HepG2 (cell line): Measurements from ENCODE around the gene SLBP. TPM values are rescaled to one million over a fixed set of nuclear protein-coding genes. Genes with fewer than 3 reads are reported as not detected.
A peak's percentile ranks its signal among the peaks of the same experiment; 100 is the strongest.

ENCODE experiments used
- AKAP8 ChIP-seq: sonication (generic); formaldehyde crosslinking; IDR thresholded peaks from 2 replicates; pipeline ENCODE4 v1.5.1; 2020; ENCODE audit warnings: mild to moderate bottlenecking, missing genetic modification reagents
- BCL6 ChIP-seq: IDR thresholded peaks from 2 replicates; pipeline ENCODE4 v1.6.1; 2016; ENCODE audit warnings: missing genetic modification reagents, missing compliant biosample characterization
- CEBPB ChIP-seq: IDR thresholded peaks from 2 replicates; pipeline ENCODE4 v1.6.1; 2011; ENCODE audit warnings: low read depth, low read length, improper control_type of control experiment, borderline replicate concordance
- ELF1 ChIP-seq: sonication (generic); formaldehyde crosslinking; IDR thresholded peaks from 2 replicates; pipeline ENCODE4 v1.4.0; 2020; ENCODE audit warnings: missing genetic modification reagents
- FOXA1 ChIP-seq, 2 experiments: fragments of 450-650 bp in 1 of 2; sonication (generic) in 1 of 2; formaldehyde crosslinking in 1 of 2; IDR thresholded peaks; 2 replicates each; pipeline versions ENCODE4 v1.4.0 to v1.6.1; 2016 to 2020; ENCODE audit warnings: missing genetic modification reagents in 1 of 2
- NFE2L2 ChIP-seq: fragments of 150-350 bp; IDR thresholded peaks from 2 replicates; pipeline ENCODE4 v1.6.1; 2014; ENCODE audit warnings: low read length
- NKX3-1 ChIP-seq: sonication (generic); formaldehyde crosslinking; IDR thresholded peaks from 2 replicates; pipeline ENCODE4 v1.5.0; 2020; ENCODE audit warnings: missing genetic modification reagents
- RFXAP ChIP-seq: sonication (generic); formaldehyde crosslinking; IDR thresholded peaks from 2 replicates; pipeline ENCODE4 v1.4.0; 2020; ENCODE audit warnings: missing genetic modification reagents, borderline replicate concordance
- SIX4 ChIP-seq: sonication (generic); formaldehyde crosslinking; IDR thresholded peaks from 2 replicates; pipeline ENCODE4 v1.4.0; 2020; ENCODE audit warnings: missing genetic modification reagents
- SP2 ChIP-seq: sonication (generic); formaldehyde crosslinking; IDR thresholded peaks from 2 replicates; pipeline ENCODE4 v1.5.1; 2020; ENCODE audit warnings: mild to moderate bottlenecking, missing genetic modification reagents
- ZBTB26 ChIP-seq: IDR thresholded peaks from 2 replicates; pipeline ENCODE4 v1.6.1; 2016; ENCODE audit warnings: missing compliant biosample characterization, missing genetic modification reagents, borderline replicate concordance
- ZNF160 ChIP-seq: sonication (generic); formaldehyde crosslinking; IDR thresholded peaks from 2 replicates; pipeline ENCODE4 v1.8.0; 2022; ENCODE audit warnings: mild to moderate bottlenecking, inconsistent platforms, missing genetic modification reagents
- ZNF274 ChIP-seq: sonication (generic); formaldehyde crosslinking; IDR thresholded peaks from 2 replicates; pipeline ENCODE4 v1.5.1; 2020; ENCODE audit warnings: mild to moderate bottlenecking, missing genetic modification reagents
- ZNF292 ChIP-seq: sonication (generic); formaldehyde crosslinking; IDR thresholded peaks from 2 replicates; pipeline ENCODE4 v1.8.1; 2022; ENCODE audit warnings: mild to moderate bottlenecking, low read depth, missing genetic modification reagents, borderline replicate concordance
- ZNF513 ChIP-seq: sonication (generic); formaldehyde crosslinking; conservative IDR thresholded peaks from 2 replicates; pipeline ENCODE4 v1.5.0; 2020; ENCODE audit warnings: missing genetic modification reagents
- ZNF547 ChIP-seq: sonication (generic); formaldehyde crosslinking; IDR thresholded peaks from 2 replicates; pipeline ENCODE4 v1.5.1; 2020; ENCODE audit warnings: mild to moderate bottlenecking, missing genetic modification reagents
- ZNF597 ChIP-seq: sonication (generic); formaldehyde crosslinking; IDR thresholded peaks from 2 replicates; pipeline ENCODE4 v1.5.0; 2020; ENCODE audit warnings: missing genetic modification reagents
- polyA plus RNA-seq, 8 experiments: library from polyadenylated mRNA; depleted of rRNA in 3 of 8; stranded (reverse) in 7 of 8; unstranded in 1 of 8; fragments of >200 nt; fragmentation: Illumina TruSeq in 4 of 8; extraction: Trizol in 4 of 8; gene quantifications; 2 replicates each; pipeline versions ENCODE4 v1.2.1 to v1.2.3, GENCODE V29; 2011 to 2016; ENCODE audit warnings: low read depth in 4 of 8, missing spikeins in 1 of 8, mixed read lengths in 1 of 8; ENCODE audit not compliant: insufficient read depth in 1 of 8
- total RNA-seq, 5 experiments: library from RNA; depleted of rRNA; stranded (reverse); fragments of >200 nt; fragmentation: Illumina TruSeq; extraction: Trizol; gene quantifications; 2 replicates each; pipeline ENCODE4 v1.2.3, GENCODE V29; 2016; ENCODE audit warnings: low read depth in 1 of 5
- TF ChIP-seq, protein P1 (sequence below): sonication (generic); formaldehyde crosslinking; IDR thresholded peaks from 2 replicates; pipeline ENCODE4 v1.4.0; 2020; ENCODE audit warnings: missing genetic modification reagents, low read depth, mild to moderate bottlenecking, borderline replicate concordance
- TF ChIP-seq, protein P2 (sequence below): sonication (generic); formaldehyde crosslinking; IDR thresholded peaks from 2 replicates; pipeline ENCODE4 v1.8.1; 2023; ENCODE audit warnings: missing genetic modification reagents, mild to moderate bottlenecking, borderline replicate concordance
- TF ChIP-seq, protein P3 (sequence below): sonication (generic); formaldehyde crosslinking; IDR thresholded peaks from 2 replicates; pipeline ENCODE4 v1.4.0; 2020; ENCODE audit warnings: missing genetic modification reagents
- TF ChIP-seq, protein P4 (sequence below): sonication (generic); formaldehyde crosslinking; IDR thresholded peaks from 2 replicates; pipeline ENCODE4 v1.5.1; 2020; ENCODE audit warnings: missing genetic modification reagents, mild to moderate bottlenecking, borderline replicate concordance

Gene SLBP
- total and polyA plus RNA-seq, 2 of the 13 experiments (the other 11 are each of a cell fraction or from before 2014, with no cell fraction given), result 43.9 to 104 TPM

- TF ChIP-seq, protein P1, sequence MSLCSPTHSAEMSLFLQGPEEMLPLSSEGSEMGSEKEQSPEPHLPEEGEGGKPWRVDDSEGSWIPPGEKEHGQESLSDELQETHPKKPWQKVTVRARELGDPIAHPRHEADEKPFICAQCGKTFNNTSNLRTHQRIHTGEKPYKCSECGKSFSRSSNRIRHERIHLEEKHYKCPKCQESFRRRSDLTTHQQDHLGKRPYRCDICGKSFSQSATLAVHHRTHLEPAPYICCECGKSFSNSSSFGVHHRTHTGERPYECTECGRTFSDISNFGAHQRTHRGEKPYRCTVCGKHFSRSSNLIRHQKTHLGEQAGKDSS, result peak; percentile 93; the same call in 1 of the 2 replicates
- TF ChIP-seq ZNF160 (CRISPR knock-in tag), result peak; percentile 95
- TF ChIP-seq ZBTB26, result peak; percentile 84; the same call in 1 of the 2 replicates
- no peak for TF ChIP-seq ZNF292 (CRISPR knock-in tag)
- TF ChIP-seq ZNF597 (CRISPR knock-in tag), result no peak
- TF ChIP-seq, protein P2, sequence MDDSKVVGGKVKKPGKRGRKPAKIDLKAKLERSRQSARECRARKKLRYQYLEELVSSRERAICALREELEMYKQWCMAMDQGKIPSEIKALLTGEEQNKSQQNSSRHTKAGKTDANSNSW, result peak; percentile 81; the same call in 1 of the 2 replicates
- TF ChIP-seq NFE2L2, result no peak
- TF ChIP-seq, protein P3, sequence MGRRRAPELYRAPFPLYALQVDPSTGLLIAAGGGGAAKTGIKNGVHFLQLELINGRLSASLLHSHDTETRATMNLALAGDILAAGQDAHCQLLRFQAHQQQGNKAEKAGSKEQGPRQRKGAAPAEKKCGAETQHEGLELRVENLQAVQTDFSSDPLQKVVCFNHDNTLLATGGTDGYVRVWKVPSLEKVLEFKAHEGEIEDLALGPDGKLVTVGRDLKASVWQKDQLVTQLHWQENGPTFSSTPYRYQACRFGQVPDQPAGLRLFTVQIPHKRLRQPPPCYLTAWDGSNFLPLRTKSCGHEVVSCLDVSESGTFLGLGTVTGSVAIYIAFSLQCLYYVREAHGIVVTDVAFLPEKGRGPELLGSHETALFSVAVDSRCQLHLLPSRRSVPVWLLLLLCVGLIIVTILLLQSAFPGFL (CRISPR knock-in tag), result peak; percentile 88; the same call in 1 of the 2 replicates
- no peak for TF ChIP-seq FOXA1 (IDR thresholded peaks at IDR 0.05)
- TF ChIP-seq FOXA1 (CRISPR knock-in tag; IDR thresholded peaks at IDR 0.05), result no peak
- TF ChIP-seq ELF1 (CRISPR knock-in tag), result peak; percentile 99
- TF ChIP-seq ZNF274 (CRISPR knock-in tag), result peak; percentile 96
- TF ChIP-seq CEBPB, result no peak
- peak; percentile 98 for TF ChIP-seq NKX3-1 (CRISPR knock-in tag)
- peak; percentile 16; the same call in 1 of the 2 replicates for TF ChIP-seq BCL6 (CRISPR knock-in tag)
- TF ChIP-seq SIX4 (CRISPR knock-in tag), result peak; percentile 60; the same call in 1 of the 2 replicates
- TF ChIP-seq, protein P4, sequence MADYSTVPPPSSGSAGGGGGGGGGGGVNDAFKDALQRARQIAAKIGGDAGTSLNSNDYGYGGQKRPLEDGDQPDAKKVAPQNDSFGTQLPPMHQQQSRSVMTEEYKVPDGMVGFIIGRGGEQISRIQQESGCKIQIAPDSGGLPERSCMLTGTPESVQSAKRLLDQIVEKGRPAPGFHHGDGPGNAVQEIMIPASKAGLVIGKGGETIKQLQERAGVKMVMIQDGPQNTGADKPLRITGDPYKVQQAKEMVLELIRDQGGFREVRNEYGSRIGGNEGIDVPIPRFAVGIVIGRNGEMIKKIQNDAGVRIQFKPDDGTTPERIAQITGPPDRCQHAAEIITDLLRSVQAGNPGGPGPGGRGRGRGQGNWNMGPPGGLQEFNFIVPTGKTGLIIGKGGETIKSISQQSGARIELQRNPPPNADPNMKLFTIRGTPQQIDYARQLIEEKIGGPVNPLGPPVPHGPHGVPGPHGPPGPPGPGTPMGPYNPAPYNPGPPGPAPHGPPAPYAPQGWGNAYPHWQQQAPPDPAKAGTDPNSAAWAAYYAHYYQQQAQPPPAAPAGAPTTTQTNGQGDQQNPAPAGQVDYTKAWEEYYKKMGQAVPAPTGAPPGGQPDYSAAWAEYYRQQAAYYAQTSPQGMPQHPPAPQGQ (CRISPR knock-in tag), result no peak
- peak; percentile 98 for TF ChIP-seq ZNF547 (CRISPR knock-in tag)
- 0 out of 2 replicates have a peak, but pooled peaks have one; percentile 20 for TF ChIP-seq ZNF513
- peak; percentile 81 for TF ChIP-seq SP2 (CRISPR knock-in tag)
- peak; percentile 97 for TF ChIP-seq RFXAP
- peak; percentile 54; the same call in 1 of the 2 replicates for TF ChIP-seq AKAP8 (CRISPR knock-in tag)
Measured at GRCh38 chr4:1712216-1713002, at the start of gene SLBP (continued).
